Hepatocyte (in vitro differentiated cells): Measurements from ENCODE around the gene ZNF407. TPM values are rescaled to one million over a fixed set of nuclear protein-coding genes. Genes with fewer than 3 reads are reported as not detected.

ENCODE experiments used
- DNase-seq: peaks from one replicate; pipeline ENCODE4 v3.0.0-alpha.2; 2016; ENCODE audit warnings: low spot score
- H2AFZ ChIP-seq: fragments of 200-600 bp; sonication (generic); 2 replicates; pipeline ENCODE4 v1.6.0; 2016; ENCODE audit warnings: antibody characterized with exemption, mild to moderate bottlenecking
- H3K27ac ChIP-seq: fragments of 200-600 bp; sonication (generic); 2 replicates; pipeline ENCODE4 v1.5.1; 2016; ENCODE audit warnings: mild to moderate bottlenecking
- H3K27me3 ChIP-seq: fragments of 200-600 bp; sonication (generic); 2 replicates; pipeline ENCODE4 v1.6.1; 2016
- H3K36me3 ChIP-seq: fragments of 200-600 bp; sonication (generic); replicated peaks from 2 replicates; pipeline ENCODE4 v1.5.1; 2016; ENCODE audit warnings: low read depth; ENCODE audit not compliant: insufficient read depth
- H3K4me1 ChIP-seq: fragments of 200-600 bp; sonication (generic); 2 replicates; pipeline ENCODE4 v1.5.1; 2016; ENCODE audit warnings: mild to moderate bottlenecking, moderate library complexity; ENCODE audit not compliant: insufficient read depth
- H3K4me2 ChIP-seq: fragments of 200-600 bp; sonication (generic); 2 replicates; pipeline ENCODE4 v1.6.0; 2016
- H3K4me3 ChIP-seq: fragments of 200-600 bp; sonication (generic); 2 replicates; pipeline ENCODE4 v1.5.1; 2016; ENCODE audit warnings: mild to moderate bottlenecking
- H3K79me2 ChIP-seq: fragments of 200-600 bp; sonication (generic); 2 replicates; pipeline ENCODE4 v1.6.0; 2017; ENCODE audit warnings: mild to moderate bottlenecking
- H3K9me2 ChIP-seq: fragments of 200-600 bp; sonication (generic); replicated peaks from 2 replicates; pipeline ENCODE4 v1.6.0; 2017; ENCODE audit warnings: mild to moderate bottlenecking; ENCODE audit not compliant: insufficient read depth
- H3K9me3 ChIP-seq: fragments of 200-600 bp; sonication (generic); 2 replicates; pipeline ENCODE4 v1.5.1; 2016; ENCODE audit warnings: low read depth, mild to moderate bottlenecking
- H4K20me1 ChIP-seq: fragments of 200-600 bp; sonication (generic); 2 replicates; pipeline ENCODE4 v1.6.0; 2016; ENCODE audit warnings: mild to moderate bottlenecking; ENCODE audit not compliant: insufficient read depth, poor library complexity, severe bottlenecking
- EZH2 ChIP-seq: fragments of 200-600 bp; sonication (generic); IDR thresholded peaks from 2 replicates; pipeline ENCODE4 v1.6.1; 2016; ENCODE audit warnings: antibody characterized with exemption, mild to moderate bottlenecking, borderline replicate concordance
- EZH2phosphoT487 ChIP-seq: fragments of 200-600 bp; sonication (generic); IDR thresholded peaks from one replicate; pipeline ENCODE4 v1.6.1; 2018; ENCODE audit warnings: antibody characterized with exemption, mild to moderate bottlenecking, low read depth, moderate library complexity; ENCODE audit not compliant: unreplicated experiment, severe bottlenecking
- WGBS: methylation state at CpG from one replicate; pipeline ENCODE4 v1.1.6; 2016; ENCODE audit warnings: low lambda C conversion rate; ENCODE audit errors: missing lambda C conversion rate; 5-methylcytosine and 5-hydroxymethylcytosine counted together
- polyA plus RNA-seq: library from polyadenylated mRNA; unstranded; fragments of >200 nt; fragmentation: Nextera tagmentation; extraction: Ambion mirVana; gene quantifications from 2 replicates; pipeline ENCODE4 v1.2.1, GENCODE V29; 2016
- total RNA-seq: library from RNA; depleted of rRNA; stranded (reverse); fragments of >200 nt; gene quantifications from 2 replicates; pipeline ENCODE4 v1.2.3, GENCODE V29; 2014
- TF ChIP-seq, protein P1 (sequence below): fragments of 200-600 bp; sonication (generic); IDR thresholded peaks from 2 replicates; pipeline ENCODE4 v1.5.1; 2016; ENCODE audit warnings: antibody characterized with exemption, mild to moderate bottlenecking; ENCODE audit not compliant: poor library complexity

Gene ZNF407
- total and polyA plus RNA-seq, 2 experiments from 2014 or later = 3.2 to 12.4 TPM

- Histone ChIP-seq H3K4me3 (no peak overlapping the region), H3K36me3 (no peaks in the 10 kb centered on the region), H3K9me3 (no peaks in the 10 kb centered on the region), H3K4me2 (no peak overlapping the region), H3K27ac (no peak overlapping the region), H4K20me1 (no peaks in the 10 kb centered on the region), H3K4me1 (peaks cover 4% of the 10 kb centered on the region), H3K79me2 (no peaks in the 10 kb centered on the region), H3K27me3 (no peaks in the 10 kb centered on the region), H3K9me2 (no peaks in the 10 kb centered on the region), H2AFZ (no peak overlapping the region)
- DNase-seq = no peak
- WGBS = 92% methylated on average over 12 of the region's 12 CpGs
- TF ChIP-seq EZH2 = no peak
- TF ChIP-seq, protein P1, sequence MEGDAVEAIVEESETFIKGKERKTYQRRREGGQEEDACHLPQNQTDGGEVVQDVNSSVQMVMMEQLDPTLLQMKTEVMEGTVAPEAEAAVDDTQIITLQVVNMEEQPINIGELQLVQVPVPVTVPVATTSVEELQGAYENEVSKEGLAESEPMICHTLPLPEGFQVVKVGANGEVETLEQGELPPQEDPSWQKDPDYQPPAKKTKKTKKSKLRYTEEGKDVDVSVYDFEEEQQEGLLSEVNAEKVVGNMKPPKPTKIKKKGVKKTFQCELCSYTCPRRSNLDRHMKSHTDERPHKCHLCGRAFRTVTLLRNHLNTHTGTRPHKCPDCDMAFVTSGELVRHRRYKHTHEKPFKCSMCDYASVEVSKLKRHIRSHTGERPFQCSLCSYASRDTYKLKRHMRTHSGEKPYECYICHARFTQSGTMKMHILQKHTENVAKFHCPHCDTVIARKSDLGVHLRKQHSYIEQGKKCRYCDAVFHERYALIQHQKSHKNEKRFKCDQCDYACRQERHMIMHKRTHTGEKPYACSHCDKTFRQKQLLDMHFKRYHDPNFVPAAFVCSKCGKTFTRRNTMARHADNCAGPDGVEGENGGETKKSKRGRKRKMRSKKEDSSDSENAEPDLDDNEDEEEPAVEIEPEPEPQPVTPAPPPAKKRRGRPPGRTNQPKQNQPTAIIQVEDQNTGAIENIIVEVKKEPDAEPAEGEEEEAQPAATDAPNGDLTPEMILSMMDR = no peak
- no peak for TF ChIP-seq EZH2phosphoT487
Observed at GRCh38 chr18:74571895-74572680, 25.6 kb upstream of the ZNF407 start.

GRCh38 chr18:74573053-74573452 is 24.6 kb upstream of the ZNF407 start:
- peaks cover 4% of the 10 kb centered on the region for H3K4me1 ChIP-seq
- H3K27ac ChIP-seq = no peak overlapping the region
- DNase-seq = no peak
- TF ChIP-seq EZH2 (no peak), EZH2phosphoT487 (no peak)
- TF ChIP-seq, protein P1 = no peak
- H3K36me3 ChIP-seq = no peaks in the 10 kb centered on the region
- H3K4me2 ChIP-seq = no peak overlapping the region
- H3K9me3 ChIP-seq = no peaks in the 10 kb centered on the region
- no peaks in the 10 kb centered on the region for H3K79me2 ChIP-seq
- no peaks in the 10 kb centered on the region for H4K20me1 ChIP-seq
- no peaks in the 10 kb centered on the region for H3K9me2 ChIP-seq
- H3K27me3 ChIP-seq = no peaks in the 10 kb centered on the region
- H3K4me3 ChIP-seq = no peak overlapping the region
- no peak overlapping the region for H2AFZ ChIP-seq

DNA sequence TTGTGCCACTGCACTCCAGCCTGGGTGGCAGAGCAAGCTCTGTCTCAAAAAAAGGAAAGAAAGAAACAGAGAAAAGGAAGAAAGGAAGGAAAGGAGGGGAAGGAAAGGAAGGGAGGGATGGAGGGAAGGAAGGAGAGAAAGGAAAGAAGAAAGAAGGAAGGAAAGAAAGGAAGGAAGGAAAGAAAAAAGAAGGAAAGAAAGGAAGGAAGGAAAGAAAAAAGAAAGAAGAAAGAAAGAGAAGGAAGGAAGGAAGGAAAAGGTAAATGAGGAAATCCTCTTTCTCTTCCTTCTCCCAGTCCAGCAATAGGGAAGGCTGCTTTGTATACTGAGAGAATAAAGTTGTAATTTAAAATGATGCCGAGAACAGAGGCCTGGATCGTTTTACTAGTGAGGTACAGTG is 22.8 kb upstream of the ZNF407 start:
- Histone ChIP-seq H3K79me2 (no peaks in the 10 kb centered on the region), H4K20me1 (no peaks in the 10 kb centered on the region), H3K9me2 (no peaks in the 10 kb centered on the region), H3K4me1 (peaks cover 4% of the 10 kb centered on the region), H3K4me2 (no peak overlapping the region), H3K27me3 (no peaks in the 10 kb centered on the region), H2AFZ (no peak overlapping the region), H3K9me3 (no peaks in the 10 kb centered on the region), H3K27ac (no peak overlapping the region), H3K36me3 (no peaks in the 10 kb centered on the region), H3K4me3 (no peak overlapping the region)
- TF ChIP-seq EZH2phosphoT487 (no peak), EZH2 (no peak)
- TF ChIP-seq, protein P1 = no peak
- no peak for DNase-seq
- WGBS = 63% methylated on average over 2 of the region's 2 CpGs
